ENCODE results near the gene DOK4. TPM values are rescaled to one million over a fixed set of nuclear protein-coding genes. Genes with fewer than 3 reads are reported as not detected.

The DOK4 gene
- total RNA-seq, 4 donors from 2014 or later, result 22.8 to 33.1 (median 29.1) TPM

- Histone ChIP-seq H3K27me3 (no peaks in the 10 kb centered on the region), H3K4me1 (peaks cover 0 to 33% (median 18%) of the 10 kb centered on the region in 4 donors), H3K36me3 (peaks cover 3 to 71% (median 12%) of the 10 kb centered on the region in 3 donors), H3K4me3 (no peak overlapping the region), H3K27ac (no peak overlapping the region), H3K9me3 (no peaks in the 10 kb centered on the region)
- TF ChIP-seq EP300 (IDR thresholded peaks at IDR 0.05) (no peak), POLR2A (IDR thresholded peaks at IDR 0.05) (no peak), CTCF (IDR thresholded peaks at IDR 0.05) (no peak)
- DNase-seq (ENCODE audit: low spot score in 2 of 2), result no peak
- 79 to 96% methylated on average over 2 of the region's 2 CpGs for WGBS, 2 donors
Observed at GRCh38 chr16:57464523-57464922, 21.8 kb downstream of the DOK4 start.

GRCh38 chr16:57462978-57463362 lies 23.3 kb downstream of the DOK4 start:
- Histone ChIP-seq H3K9me3 (no peaks in the 10 kb centered on the region), H3K4me3 (peak overlapping the region; percentile 97 to 99 (median 97)), H3K27me3 (no peaks in the 10 kb centered on the region), H3K4me1 (peaks cover 0 to 33% (median 18%) of the 10 kb centered on the region in 4 donors), H3K27ac (peak overlapping the region; percentile 90 to 94 (median 94)), H3K36me3 (peaks cover 0 to 71% (median 10%) of the 10 kb centered on the region in 3 donors)
- DNase-seq (ENCODE audit: low spot score in 2 of 2), result no peak
- no peak for TF ChIP-seq EP300 (IDR thresholded peaks at IDR 0.05)
- no peak for TF ChIP-seq CTCF (IDR thresholded peaks at IDR 0.05)
- no peak for TF ChIP-seq POLR2A (IDR thresholded peaks at IDR 0.05)
- WGBS, 2 donors, result 0 to 3% methylated on average over 13 to 16 of the region's 16 CpGs

GRCh38 chr16:57462209-57462977 lies 23.9 kb downstream of the DOK4 start, which contains the start of gene POLR2C:
Gene POLR2C (plus strand): TSS chr16:57462679. CDS start chr16:57462725, 46 bp downstream.
- H3K9me3 ChIP-seq, result no peaks in the 10 kb centered on the region

GRCh38 chr16:57452021-57452420 lies 34.3 kb downstream of the DOK4 start:
- Histone ChIP-seq H3K4me3 (no peak overlapping the region), H3K27ac (no peak overlapping the region), H3K36me3 (peaks cover 3 to 62% (median 35%) of the 10 kb centered on the region in 3 donors), H3K9me3 (no peaks in the 10 kb centered on the region), H3K27me3 (no peaks in the 10 kb centered on the region), H3K4me1 (peaks cover 0 to 11% (median 2%) of the 10 kb centered on the region in 4 donors)
- no peak for TF ChIP-seq EP300 (IDR thresholded peaks at IDR 0.05)
- WGBS, 2 donors, result 94% methylated on average over 10 of the region's 10 CpGs
- DNase-seq (ENCODE audit: low spot score in 2 of 2), result no peak

More at GRCh38 chr16:57462209-57462977, 23.9 kb downstream of the DOK4 start, which contains the start of gene POLR2C:
- Histone ChIP-seq H3K27ac (peak within 1 kb of the TSS; percentile 90 to 94 (median 94)), H3K36me3 (peaks cover 0 to 71% (median 12%) of the 10 kb centered on the region in 3 donors), H3K4me1 (peaks cover 0 to 33% (median 18%) of the 10 kb centered on the region in 4 donors), H3K27me3 (no peaks in the 10 kb centered on the region), H3K4me3 (peak within 1 kb of the TSS; percentile 97 to 99 (median 97))
- TF ChIP-seq EP300 (IDR thresholded peaks at IDR 0.05) (peak; percentile 59 to 98), POLR2A (IDR thresholded peaks at IDR 0.05) (peak; percentile 71 to 85), CTCF (IDR thresholded peaks at IDR 0.05) (peak; percentile 90 to 97 (median 96))
- DNase-seq (ENCODE audit: low spot score in 2 of 2), result peak; percentile 80 to 87
- 1 to 2% methylated on average over 18 to 47 of the region's 47 CpGs for WGBS, 2 donors

GRCh38 chr16:57447186-57447962 lies 38.9 kb downstream of the DOK4 start, which contains the start of the genes CIAPIN1 and COQ9:
Gene CIAPIN1 (minus strand): TSS chr16:57447385. CDS start chr16:57440928, 6,457 bp downstream.
Gene COQ9 (plus strand): TSS chr16:57447479. CDS start chr16:57447506, 27 bp downstream.
- peaks cover 0 to 17% (median 5%) of the 10 kb centered on the region in 3 donors for H3K36me3 ChIP-seq
- H3K9me3 ChIP-seq, result no peaks in the 10 kb centered on the region
- H3K4me3 ChIP-seq, result peak within 1 kb of the TSS; percentile 79 to 99 (median 96)
- peak; percentile 87 to 91 for DNase-seq (ENCODE audit: low spot score in 2 of 2)
- peak within 1 kb of the TSS; percentile 77 to 93 (median 92) for H3K27ac ChIP-seq
- 0% methylated on average over 32 to 62 of the region's 68 CpGs for WGBS, 2 donors
- peak in 1 of 5 experiments; percentile 44 for TF ChIP-seq CTCF (IDR thresholded peaks at IDR 0.05)
- TF ChIP-seq EP300 (IDR thresholded peaks at IDR 0.05), result peak in 1 of 2 donors; percentile 92
- TF ChIP-seq POLR2A (IDR thresholded peaks at IDR 0.05), result peak; percentile 61 to 75
- H3K4me1 ChIP-seq, result peaks cover 0 to 30% (median 11%) of the 10 kb centered on the region in 4 donors
- H3K27me3 ChIP-seq, result no peaks in the 10 kb centered on the region

All from tibial nerve (tissue), 4 donors.